ENCODE data around the gene COX6A1.

- no peak for TF ChIP-seq CTCF (IDR thresholded peaks at IDR 0.05; ENCODE audit: insufficient read depth, low read depth, low read length)
- no peak for TF ChIP-seq EZH2 (IDR thresholded peaks at IDR 0.05; ENCODE audit: insufficient read depth, low read length)
Observed at GRCh38 chr12:120422892-120423456, 14.9 kb upstream of the COX6A1 start.
